Right renal cortex interstitium (tissue), 3 donors: Measurements from ENCODE around the gene TRIP11. TPM values are rescaled to one million over a fixed set of nuclear protein-coding genes. Genes with fewer than 3 reads are reported as not detected.

Experiments
- DNase-seq, 3 donors: peaks; one replicate each; pipeline ENCODE4 v3.0.0-alpha.2; 2013; ENCODE audit warnings: low read depth in 3 of 3, low spot score in 2 of 3
- polyA plus RNA-seq, 3 donors: library from polyadenylated mRNA; unstranded; fragments of 120-200 nt; gene quantifications; one replicate each; pipeline ENCODE4 v1.2.1, GENCODE V29; 2013; ENCODE audit not compliant: insufficient read length in 3 of 3

The TRIP11 gene
- polyA plus RNA-seq, 3 donors, result 39.9 to 46.3 (median 45.3) TPM

- DNase-seq, result no peak
Measured at GRCh38 chr14:92012121-92012748, 27.6 kb downstream of the TRIP11 start.

GRCh38 chr14:92010644-92011043 is 29.2 kb downstream of the TRIP11 start:
- no peak for DNase-seq

DNA sequence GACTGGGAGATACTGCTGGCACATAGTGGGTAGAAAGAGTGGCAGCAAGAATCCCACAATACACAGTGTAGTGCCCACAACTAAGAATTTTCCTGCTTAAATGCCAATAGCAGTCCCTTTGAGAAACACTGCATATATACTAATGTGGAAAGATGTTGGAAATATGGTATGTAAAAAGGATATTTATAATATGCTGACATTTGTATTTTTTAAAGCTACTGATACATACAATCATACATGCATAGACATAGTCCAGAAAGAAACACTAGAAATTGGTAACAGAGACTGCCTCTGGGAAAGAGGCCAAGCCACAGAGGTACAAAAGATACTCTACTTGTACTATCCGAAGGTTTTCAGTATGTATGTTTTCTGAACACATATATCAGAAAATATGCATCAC is 30.3 kb downstream of the TRIP11 start:
- DNase-seq, result no peak

GRCh38 chr14:92005019-92005418 is 34.8 kb downstream of the TRIP11 start:
- DNase-seq, result no peak

DNA sequence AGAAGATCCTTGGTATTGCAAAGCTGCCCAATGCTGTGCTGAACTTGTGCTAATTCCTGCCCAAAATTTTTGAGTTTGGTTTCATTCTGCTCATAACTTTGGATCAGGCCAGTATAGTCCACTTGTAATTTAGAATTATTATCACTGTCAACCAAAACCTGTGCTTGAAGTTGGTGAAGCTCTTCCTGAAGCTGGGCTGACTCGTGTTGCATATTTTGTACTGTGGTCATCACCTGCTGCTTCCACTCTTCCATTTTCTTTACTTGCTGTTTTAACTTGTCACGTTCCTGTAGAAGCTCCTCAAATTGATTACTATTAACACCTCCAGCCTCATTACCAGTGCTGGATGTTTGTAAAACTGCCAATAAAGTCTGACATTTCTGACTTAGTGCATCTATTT is 35.8 kb downstream of the TRIP11 start:
- DNase-seq, result no peak

- DNase-seq, result no peak
Measured at GRCh38 chr14:91998667-91999570, 40.9 kb downstream of the TRIP11 start.

DNA sequence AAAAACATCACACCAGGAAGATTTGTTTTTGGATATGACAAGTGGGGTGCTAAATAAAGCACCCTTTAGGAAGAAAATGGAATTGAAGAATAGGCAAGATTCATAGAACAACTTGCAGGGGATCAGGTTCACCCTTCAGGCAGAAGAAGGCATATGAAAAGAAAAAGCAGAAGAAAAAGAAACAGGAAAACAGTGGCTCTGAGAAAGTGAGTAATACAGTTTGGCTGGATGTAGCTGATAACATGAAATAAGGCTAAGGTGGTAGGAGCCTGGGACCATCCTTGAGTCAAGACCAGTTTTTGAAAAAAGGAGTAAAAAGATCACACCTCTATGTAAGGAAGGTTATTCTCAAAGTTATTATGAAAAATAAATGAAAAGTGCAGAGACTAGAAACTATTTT is 42.4 kb downstream of the TRIP11 start:
- DNase-seq, result no peak

DNA sequence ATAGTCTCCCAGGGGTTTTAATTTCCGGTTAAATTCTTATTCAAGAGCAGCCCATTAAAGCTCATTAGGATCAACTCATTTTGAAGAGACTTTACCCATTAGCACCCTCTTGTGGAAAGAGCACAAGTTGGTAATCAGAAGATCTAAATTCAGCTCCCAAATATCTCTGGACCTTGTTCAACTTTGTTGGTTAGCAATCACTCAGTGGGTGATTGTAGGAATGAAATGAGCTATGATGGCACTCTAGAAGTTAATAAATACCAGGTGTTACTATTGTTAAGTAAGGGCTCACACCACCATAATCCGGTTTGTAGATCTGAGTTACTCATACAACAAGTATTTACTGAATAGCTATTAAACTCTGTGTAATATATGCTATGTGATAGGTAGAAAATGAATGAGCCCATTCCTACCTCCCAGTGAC is 42.9 kb downstream of the TRIP11 start:
- DNase-seq, result peak; percentile 23 to 57 (median 49)

DNA sequence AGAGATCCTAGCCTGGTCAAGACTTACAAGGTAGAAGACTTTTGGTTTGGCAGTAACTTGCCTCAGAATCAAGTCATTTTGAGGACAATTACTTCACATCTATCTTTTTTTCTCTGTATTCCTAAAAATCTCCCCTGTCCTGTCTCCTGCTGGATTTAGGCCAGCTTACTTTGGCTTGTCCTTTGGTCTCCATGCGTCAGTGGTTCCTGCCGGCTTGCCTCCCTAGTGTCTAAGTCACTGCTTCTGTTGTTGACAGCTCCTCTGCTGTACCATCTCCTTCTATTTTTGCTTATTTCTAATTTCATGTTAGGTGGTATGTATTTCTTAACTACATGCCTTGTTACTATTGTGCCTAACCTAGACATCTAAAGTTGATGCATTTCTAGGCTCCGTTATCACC is 52.7 kb downstream of the TRIP11 start:
- DNase-seq, result no peak

GRCh38 chr14:91985521-91986255 is 54.2 kb downstream of the TRIP11 start:
- no peak for DNase-seq

GRCh38 chr14:91985008-91985407 is 54.9 kb downstream of the TRIP11 start:
- DNase-seq, result no peak

DNA sequence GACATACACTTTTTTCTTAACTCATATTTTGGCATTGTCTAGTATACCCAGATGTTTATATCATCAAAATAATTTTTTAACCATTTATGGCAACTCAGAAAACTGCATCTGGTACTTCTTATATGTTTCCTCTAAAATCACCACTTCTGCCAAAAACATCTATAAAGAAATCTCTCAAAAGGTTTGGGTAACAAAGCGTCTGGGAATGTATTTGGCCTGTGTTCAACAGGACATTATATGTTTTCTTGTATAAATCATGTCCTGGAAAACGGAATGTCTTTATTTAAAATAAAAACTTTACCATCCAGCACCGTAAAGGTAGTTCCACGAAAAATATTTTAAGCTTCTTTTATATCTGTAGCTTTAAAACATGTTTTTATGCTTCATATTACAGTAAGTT is 56.3 kb downstream of the TRIP11 start:
- no peak for DNase-seq

DNA sequence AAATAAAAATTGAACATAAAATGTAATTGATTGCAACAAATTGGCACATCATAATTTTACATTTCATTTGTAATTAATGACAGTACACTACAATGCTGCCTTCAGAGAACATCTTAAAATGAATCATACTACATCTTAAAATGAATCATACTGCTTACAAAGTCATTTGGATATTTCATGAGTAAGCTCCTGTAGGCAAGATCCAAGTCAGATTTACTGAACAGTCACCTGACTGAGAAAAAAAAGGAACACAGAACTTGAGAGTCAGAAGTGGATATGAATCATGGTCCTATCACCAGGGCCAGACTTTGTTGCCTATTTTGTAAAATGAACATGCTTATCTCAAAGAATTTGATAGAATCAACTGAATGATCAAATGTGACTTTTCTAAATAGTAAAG is 59.7 kb downstream of the TRIP11 start:
- DNase-seq, result no peak

DNA sequence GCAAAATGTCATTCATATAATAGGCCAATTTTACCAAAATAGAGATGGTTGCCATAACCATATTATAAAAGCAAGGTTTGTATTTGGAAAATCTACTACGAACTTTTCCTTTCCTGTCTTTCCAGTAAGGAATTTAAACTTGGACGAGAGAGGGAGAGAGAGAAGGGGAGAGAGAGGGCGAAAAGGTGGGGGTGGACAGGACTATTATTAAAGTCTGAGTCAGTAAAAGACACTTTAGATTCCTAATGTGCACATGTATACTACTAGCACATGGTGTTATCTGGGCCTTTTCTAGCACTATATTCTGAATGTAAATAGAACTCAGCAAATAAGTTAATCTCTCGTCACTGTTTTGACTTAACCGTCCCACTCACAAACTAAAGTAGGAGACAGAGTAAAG is 62.0 kb downstream of the TRIP11 start:
- DNase-seq, result no peak

DNA sequence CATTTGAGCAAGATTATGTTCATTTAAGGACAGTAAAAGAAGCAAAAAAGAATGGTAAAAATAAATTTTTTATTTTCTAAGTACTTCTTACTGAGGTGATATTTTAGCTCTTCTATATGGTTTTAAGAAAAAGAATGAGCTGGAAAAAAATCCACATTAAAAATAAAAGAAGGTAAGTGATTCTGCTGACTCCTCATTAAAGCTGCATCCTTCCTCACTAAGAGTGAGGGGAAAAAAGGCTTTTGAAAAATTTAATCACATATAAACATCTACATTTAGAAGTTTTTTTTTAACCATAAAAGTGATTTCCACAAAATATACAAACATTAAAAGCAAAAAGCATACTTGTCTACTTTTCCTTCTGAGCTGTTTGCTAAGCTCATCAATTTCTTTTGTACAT is 64.1 kb downstream of the TRIP11 start:
- DNase-seq, result no peak

GRCh38 chr14:91971188-91971778 is 68.6 kb downstream of the TRIP11 start:
- DNase-seq, result no peak

DNA sequence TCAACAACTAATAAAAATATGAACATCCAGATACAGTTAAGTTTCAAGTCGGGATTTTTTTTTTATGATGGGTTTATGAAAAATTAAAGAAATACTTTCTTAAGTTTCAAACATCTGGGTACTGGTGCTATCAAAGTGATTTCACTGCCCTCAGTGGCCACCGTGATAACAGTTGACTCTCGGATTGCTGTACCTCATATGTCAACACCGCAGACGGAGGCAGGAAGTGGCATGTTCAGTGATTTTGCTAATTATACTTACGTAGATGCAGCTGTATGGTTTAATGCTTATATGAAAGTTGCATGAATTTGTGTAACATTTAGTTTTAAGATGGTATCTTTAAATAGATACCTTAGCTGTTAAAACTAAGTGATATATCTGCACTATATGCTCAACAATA is 71.6 kb downstream of the TRIP11 start:
- DNase-seq, result no peak

DNA sequence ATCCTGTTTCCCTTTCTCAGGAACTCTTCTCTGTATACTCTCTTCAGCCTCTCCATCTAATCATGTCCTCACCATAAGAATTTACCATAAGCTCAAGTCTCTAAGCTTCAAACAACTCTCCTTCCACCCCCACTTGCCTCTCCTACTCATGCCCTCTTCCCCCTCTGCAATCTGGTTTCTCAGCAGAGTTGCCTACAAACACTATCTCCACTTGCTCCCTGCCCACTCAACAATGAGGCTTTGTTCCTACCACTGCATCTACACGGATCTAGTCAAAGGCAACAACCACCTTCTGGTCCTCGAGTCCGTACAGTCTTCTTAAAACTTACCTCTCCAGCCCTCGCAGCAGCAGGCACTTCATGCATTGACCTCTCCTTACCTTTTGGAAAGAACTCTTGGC is 75.1 kb downstream of the TRIP11 start:
- DNase-seq, result no peak

- DNase-seq, result no peak
Measured at GRCh38 chr14:91964011-91964410, 75.8 kb downstream of the TRIP11 start.

DNA sequence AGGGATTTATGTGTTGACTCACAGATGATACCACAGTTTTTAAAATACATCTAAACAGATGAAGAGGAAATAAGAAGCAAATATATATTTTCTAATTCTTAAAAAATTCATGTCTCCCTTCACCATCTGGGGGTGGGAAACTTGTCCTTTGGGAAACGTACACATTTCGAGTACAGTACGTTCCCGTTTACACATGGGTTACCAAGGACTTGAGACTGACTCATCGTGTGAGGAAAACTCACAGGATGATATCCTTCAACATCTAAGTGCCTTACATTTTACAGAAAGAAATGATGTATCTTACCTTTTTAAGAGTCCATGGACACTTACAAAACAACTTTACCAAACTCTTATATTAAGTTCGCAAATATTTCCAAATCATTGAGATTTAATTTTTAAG is 76.4 kb downstream of the TRIP11 start:
- no peak for DNase-seq
